Hematopoietic multipotent progenitor cell treated with erythropoietin and hydrocortisone succinate and interleukin-3 and kit ligand, for 4 days (in vitro differentiated cells): ENCODE results near the gene FAM20A.

Experiments
- DNase-seq: peaks from one replicate; pipeline ENCODE4 v3.0.0-alpha.2; 2015

The FAM20A gene

GRCh38 chr17:68489919-68490318, 111.2 kb downstream of the FAM20A start:
- DNase-seq = no peak
